ENCODE measurements around the gene FRMPD4. TPM values are rescaled to one million over a fixed set of nuclear protein-coding genes. Genes with fewer than 3 reads are reported as not detected.

Gene FRMPD4
- total and polyA plus RNA-seq, 2 of the 13 experiments (the other 11 are each of a cell fraction or from before 2014, with no cell fraction given): not detected

DNA sequence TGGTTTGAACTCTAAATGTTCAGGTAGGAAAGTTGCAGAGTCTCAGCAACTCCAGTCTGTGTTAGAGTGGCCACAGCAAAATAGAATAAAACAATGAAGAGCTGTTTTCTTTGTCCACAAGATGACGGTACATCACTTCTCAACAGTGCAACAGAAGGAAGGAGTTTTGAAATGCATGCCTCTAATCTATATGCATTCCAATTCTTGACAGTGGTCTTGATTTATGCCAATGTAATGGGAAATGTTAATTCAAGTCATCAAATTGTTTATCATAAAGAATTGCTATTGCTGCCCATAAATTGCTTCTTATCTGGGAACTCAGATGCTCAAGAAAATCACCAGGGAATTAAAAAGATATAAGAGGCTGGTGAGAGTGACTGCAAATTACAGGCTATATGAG lies 457.4 kb downstream of the FRMPD4 start (continued):
- TF ChIP-seq, protein P1, sequence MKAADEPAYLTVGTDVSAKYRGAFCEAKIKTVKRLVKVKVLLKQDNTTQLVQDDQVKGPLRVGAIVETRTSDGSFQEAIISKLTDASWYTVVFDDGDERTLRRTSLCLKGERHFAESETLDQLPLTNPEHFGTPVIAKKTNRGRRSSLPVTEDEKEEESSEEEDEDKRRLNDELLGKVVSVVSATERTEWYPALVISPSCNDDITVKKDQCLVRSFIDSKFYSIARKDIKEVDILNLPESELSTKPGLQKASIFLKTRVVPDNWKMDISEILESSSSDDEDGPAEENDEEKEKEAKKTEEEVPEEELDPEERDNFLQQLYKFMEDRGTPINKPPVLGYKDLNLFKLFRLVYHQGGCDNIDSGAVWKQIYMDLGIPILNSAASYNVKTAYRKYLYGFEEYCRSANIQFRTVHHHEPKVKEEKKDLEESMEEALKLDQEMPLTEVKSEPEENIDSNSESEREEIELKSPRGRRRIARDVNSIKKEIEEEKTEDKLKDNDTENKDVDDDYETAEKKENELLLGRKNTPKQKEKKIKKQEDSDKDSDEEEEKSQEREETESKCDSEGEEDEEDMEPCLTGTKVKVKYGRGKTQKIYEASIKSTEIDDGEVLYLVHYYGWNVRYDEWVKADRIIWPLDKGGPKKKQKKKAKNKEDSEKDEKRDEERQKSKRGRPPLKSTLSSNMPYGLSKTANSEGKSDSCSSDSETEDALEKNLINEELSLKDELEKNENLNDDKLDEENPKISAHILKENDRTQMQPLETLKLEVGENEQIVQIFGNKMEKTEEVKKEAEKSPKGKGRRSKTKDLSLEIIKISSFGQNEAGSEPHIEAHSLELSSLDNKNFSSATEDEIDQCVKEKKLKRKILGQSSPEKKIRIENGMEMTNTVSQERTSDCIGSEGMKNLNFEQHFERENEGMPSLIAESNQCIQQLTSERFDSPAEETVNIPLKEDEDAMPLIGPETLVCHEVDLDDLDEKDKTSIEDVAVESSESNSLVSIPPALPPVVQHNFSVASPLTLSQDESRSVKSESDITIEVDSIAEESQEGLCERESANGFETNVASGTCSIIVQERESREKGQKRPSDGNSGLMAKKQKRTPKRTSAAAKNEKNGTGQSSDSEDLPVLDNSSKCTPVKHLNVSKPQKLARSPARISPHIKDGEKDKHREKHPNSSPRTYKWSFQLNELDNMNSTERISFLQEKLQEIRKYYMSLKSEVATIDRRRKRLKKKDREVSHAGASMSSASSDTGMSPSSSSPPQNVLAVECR (CRISPR knock-in tag; IDR thresholded peaks at IDR 0.05; ENCODE audit: borderline replicate concordance): no peak
- TF ChIP-seq PAXIP1 (CRISPR knock-in tag; conservative IDR thresholded peaks at IDR 0.05) (no peak), ZNF446 (CRISPR knock-in tag; IDR thresholded peaks at IDR 0.05) (no peak), ZSCAN12 (CRISPR knock-in tag; IDR thresholded peaks at IDR 0.05) (no peak), ZNF569 (CRISPR knock-in tag; IDR thresholded peaks at IDR 0.05; ENCODE audit: borderline replicate concordance) (no peak), XRCC5 (optimal IDR thresholded peaks at IDR 0.05; ENCODE audit: low read length) (no peak)

All from HepG2 (cell line).